Ectodermal cell (in vitro differentiated cells): Measurements from ENCODE around the gene MARCHF4.

ENCODE experiments used
- H3K27ac ChIP-seq: 2 replicates; pipeline ENCODE4 v1.7.0; 2013; ENCODE audit warnings: mild to moderate bottlenecking, low read depth, low read length; ENCODE audit not compliant: insufficient read depth, poor library complexity, severe bottlenecking
- H3K27me3 ChIP-seq: 2 replicates; pipeline ENCODE4 v1.7.0; 2013; ENCODE audit warnings: mild to moderate bottlenecking, low read length; ENCODE audit not compliant: insufficient read depth, control insufficient read depth, poor library complexity, severe bottlenecking
- H3K36me3 ChIP-seq: one replicate; pipeline ENCODE4 v1.7.0; 2013; ENCODE audit warnings: low read length; ENCODE audit not compliant: control insufficient read depth, insufficient read depth
- H3K4me1 ChIP-seq: one replicate; pipeline ENCODE4 v1.7.0; 2013; ENCODE audit warnings: low read length; ENCODE audit not compliant: control insufficient read depth, insufficient read depth
- H3K4me3 ChIP-seq: 2 replicates; pipeline ENCODE4 v1.7.0; 2013; ENCODE audit warnings: low read depth, low read length, control low read depth; ENCODE audit not compliant: insufficient read depth
- H3K9me3 ChIP-seq: 2 replicates; pipeline ENCODE4 v1.7.0; 2013; ENCODE audit warnings: mild to moderate bottlenecking, low read length, moderate library complexity; ENCODE audit not compliant: control insufficient read depth
- WGBS, 2 experiments: methylation state at CpG; one replicate each; pipeline ENCODE4 v1.1.7; 2013; ENCODE audit warnings: missing lambda C conversion rate in 2 of 2; 5-methylcytosine and 5-hydroxymethylcytosine counted together

The MARCHF4 gene

DNA sequence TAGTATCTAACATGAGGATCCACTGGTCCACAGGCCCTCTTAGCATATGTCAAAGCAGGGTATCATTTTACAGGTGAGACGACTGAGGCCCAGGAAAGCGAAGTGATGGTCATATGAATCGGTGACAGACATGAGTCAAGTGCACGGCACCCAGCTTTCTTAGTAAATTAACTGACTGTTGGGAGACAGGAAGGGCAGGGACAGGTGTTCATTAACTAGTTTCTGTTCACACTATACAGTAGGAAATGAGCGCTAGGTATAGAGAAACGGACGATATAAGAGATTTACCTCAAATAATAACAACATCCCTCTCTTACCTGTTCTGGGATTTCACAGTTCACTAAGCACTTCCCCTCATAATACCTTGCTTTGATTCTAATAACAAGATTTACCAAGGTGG, 38.3 kb upstream of the MARCHF4 start:
- Histone ChIP-seq H3K4me3 (no peak overlapping the region), H3K4me1 (peaks cover 3% of the 10 kb centered on the region), H3K27ac (no peak overlapping the region), H3K27me3 (no peaks in the 10 kb centered on the region), H3K36me3 (no peaks in the 10 kb centered on the region), H3K9me3 (no peaks in the 10 kb centered on the region)
- WGBS, 2 experiments, result 95 to 96% methylated on average over 7 of the region's 7 CpGs

- no peaks in the 10 kb centered on the region for H3K36me3 ChIP-seq
- H3K27me3 ChIP-seq, result no peaks in the 10 kb centered on the region
- peaks cover 3% of the 10 kb centered on the region for H3K4me1 ChIP-seq
- H3K4me3 ChIP-seq, result no peak overlapping the region
- 64 to 72% methylated on average over 10 to 11 of the region's 11 CpGs for WGBS, 2 experiments
- H3K9me3 ChIP-seq, result no peaks in the 10 kb centered on the region
- H3K27ac ChIP-seq, result no peak overlapping the region
These were observed 36.4 kb upstream of the MARCHF4 start for GRCh38 chr2:216408426-216409290.

DNA sequence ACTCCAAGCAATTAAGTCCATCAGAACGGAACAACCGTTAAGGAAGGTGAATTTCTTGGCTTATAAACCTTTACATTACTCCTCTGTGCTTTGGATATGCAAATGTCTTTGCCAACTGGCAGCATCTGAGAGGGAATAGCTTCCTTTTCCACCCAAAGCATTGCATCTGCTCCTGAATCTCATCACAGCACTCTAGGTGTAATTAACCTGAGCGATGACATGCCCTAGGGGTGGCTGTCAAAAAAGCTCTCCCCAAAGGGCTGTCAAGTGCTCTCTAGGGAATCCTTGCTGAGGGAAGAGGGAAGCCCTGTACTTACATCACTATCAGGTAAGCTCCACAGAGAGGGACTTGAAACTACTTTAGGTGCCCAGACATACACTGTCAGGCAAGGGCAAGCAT, 34.5 kb upstream of the MARCHF4 start:
- WGBS, 2 experiments, result 75 to 77% methylated on average over 3 of the region's 3 CpGs
- H3K9me3 ChIP-seq, result no peaks in the 10 kb centered on the region
- no peak overlapping the region for H3K27ac ChIP-seq
- H3K36me3 ChIP-seq, result no peaks in the 10 kb centered on the region
- no peaks in the 10 kb centered on the region for H3K27me3 ChIP-seq
- H3K4me3 ChIP-seq, result no peak overlapping the region
- H3K4me1 ChIP-seq, result peaks cover 3% of the 10 kb centered on the region

GRCh38 chr2:216405588-216405987, 33.3 kb upstream of the MARCHF4 start:
- Histone ChIP-seq H3K27me3 (no peaks in the 10 kb centered on the region), H3K9me3 (no peaks in the 10 kb centered on the region), H3K27ac (no peak overlapping the region), H3K4me1 (peaks cover 3% of the 10 kb centered on the region), H3K36me3 (no peaks in the 10 kb centered on the region), H3K4me3 (no peak overlapping the region)
- WGBS, 2 experiments, result 59 to 60% methylated on average over 7 of the region's 7 CpGs

- H3K27me3 ChIP-seq, result no peaks in the 10 kb centered on the region
- no peaks in the 10 kb centered on the region for H3K36me3 ChIP-seq
- no peaks in the 10 kb centered on the region for H3K9me3 ChIP-seq
- no peak overlapping the region for H3K27ac ChIP-seq
- H3K4me3 ChIP-seq, result no peak overlapping the region
- peaks cover 3% of the 10 kb centered on the region for H3K4me1 ChIP-seq
- WGBS, 2 experiments, result 54 to 75% methylated on average over 3 to 5 of the region's 5 CpGs
These were observed 31.8 kb upstream of the MARCHF4 start for GRCh38 chr2:216404010-216404618.

DNA sequence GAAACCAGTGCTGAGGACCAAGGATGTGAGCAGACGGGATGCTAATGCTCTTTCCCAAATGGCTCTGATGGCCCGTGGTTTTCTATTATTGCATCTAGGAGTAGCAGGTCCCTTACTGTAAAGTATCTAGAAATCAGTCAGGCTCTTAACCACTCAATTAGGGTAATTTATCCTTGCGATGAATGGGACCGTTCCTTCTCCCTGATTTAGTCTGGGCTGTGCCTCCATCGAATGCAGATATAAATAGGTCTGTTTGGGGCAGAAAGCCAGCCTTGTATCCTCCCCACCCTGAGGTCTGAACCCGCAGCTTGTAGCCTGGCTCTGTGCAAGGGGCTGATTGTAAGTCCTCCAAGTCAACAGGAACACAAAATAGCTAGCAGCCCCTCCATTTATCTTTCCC, 30.5 kb upstream of the MARCHF4 start:
- no peak overlapping the region for H3K27ac ChIP-seq

DNA sequence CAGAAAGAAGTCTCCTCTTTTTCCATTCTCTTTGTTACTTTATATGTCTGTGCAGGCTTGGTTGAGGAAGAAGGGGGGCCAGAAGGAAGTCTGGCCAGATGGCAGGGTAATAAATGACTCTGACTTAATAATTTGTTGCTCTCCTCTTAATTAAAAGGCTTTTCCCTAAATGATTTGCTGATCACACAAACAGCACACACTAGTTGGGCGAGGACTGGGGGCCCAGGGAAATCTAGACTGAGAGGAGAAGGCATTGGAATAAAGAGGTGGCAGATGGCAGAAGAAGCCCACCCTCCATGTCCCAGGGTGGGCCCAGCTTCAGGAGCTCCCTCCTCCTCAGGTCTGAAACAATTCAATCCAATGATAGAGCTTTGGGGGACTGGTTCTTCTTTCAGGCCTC, 27.3 kb upstream of the MARCHF4 start:
- H3K4me1 ChIP-seq, result no peaks in the 10 kb centered on the region
- H3K9me3 ChIP-seq, result no peaks in the 10 kb centered on the region
- WGBS, 2 experiments, result 94 to 100% methylated on average over 1 of the region's 1 CpG
- no peak overlapping the region for H3K4me3 ChIP-seq
- H3K36me3 ChIP-seq, result no peaks in the 10 kb centered on the region
- no peaks in the 10 kb centered on the region for H3K27me3 ChIP-seq
- no peak overlapping the region for H3K27ac ChIP-seq

More for the DNA sequence above, 30.5 kb upstream of the MARCHF4 start:
- WGBS, 2 experiments, result 85 to 87% methylated on average over 6 of the region's 6 CpGs
- Histone ChIP-seq H3K27me3 (no peaks in the 10 kb centered on the region), H3K4me1 (peaks cover 3% of the 10 kb centered on the region), H3K9me3 (no peaks in the 10 kb centered on the region), H3K36me3 (no peaks in the 10 kb centered on the region), H3K4me3 (no peak overlapping the region)

GRCh38 chr2:216394881-216395280, 22.6 kb upstream of the MARCHF4 start:
- Histone ChIP-seq H3K27me3 (no peaks in the 10 kb centered on the region), H3K27ac (no peak overlapping the region), H3K4me1 (peaks cover 9% of the 10 kb centered on the region), H3K9me3 (no peaks in the 10 kb centered on the region), H3K4me3 (no peak overlapping the region), H3K36me3 (no peaks in the 10 kb centered on the region)
- 95 to 97% methylated on average over 6 of the region's 6 CpGs for WGBS, 2 experiments

DNA sequence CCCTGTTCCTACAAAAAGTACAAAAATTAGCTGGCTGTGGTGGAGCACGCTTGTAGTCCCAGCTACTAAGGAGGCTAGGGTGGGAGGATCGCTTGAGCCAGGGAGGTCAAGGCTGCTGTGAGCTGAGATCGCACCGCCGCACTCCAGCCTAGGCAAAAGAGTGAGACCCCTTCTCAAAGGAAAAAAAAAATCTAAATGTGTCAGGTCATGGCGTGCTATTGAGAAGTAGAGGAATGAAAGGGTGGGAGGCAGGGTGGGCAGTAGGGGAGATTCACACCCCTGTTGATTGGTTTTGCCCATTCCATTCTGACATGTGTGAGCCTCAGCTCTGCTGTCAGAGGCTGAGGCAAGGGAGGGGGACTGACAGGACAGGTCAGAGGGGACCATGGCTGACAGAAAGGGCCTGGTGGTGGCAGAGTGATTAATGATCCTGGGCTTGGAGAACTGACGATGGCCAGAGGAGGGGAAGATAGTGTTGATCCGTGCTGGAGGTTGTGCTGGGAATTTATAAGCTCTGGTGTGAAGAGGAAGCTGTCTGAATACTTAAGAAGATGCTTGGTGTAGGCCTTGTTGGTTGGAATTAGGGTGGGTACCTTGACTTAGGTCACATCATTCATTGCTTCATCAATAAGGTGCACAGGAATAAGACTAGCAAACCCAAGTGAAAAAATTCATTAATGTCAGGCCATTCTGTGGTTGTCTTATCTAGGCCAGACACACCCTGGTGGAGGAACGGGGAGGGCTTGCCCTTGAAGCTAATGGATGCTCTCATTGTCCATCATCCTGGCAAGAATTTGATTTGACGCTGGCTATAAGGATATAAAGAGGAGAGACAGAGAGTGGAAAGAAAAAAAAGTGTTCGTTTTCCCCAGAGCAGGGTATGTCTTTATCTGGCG, 20.9 kb upstream of the MARCHF4 start:
- 82 to 85% methylated on average over 12 of the region's 12 CpGs for WGBS, 2 experiments
- Histone ChIP-seq H3K27ac (no peak overlapping the region), H3K9me3 (no peaks in the 10 kb centered on the region), H3K4me1 (peaks cover 9% of the 10 kb centered on the region), H3K36me3 (no peaks in the 10 kb centered on the region), H3K4me3 (no peak overlapping the region), H3K27me3 (no peaks in the 10 kb centered on the region)
